HepG2 (cell line): ENCODE results near the gene GFER. TPM values are rescaled to one million over a fixed set of nuclear protein-coding genes. Genes with fewer than 3 reads are reported as not detected.

Experiments
- FOXJ3 ChIP-seq: sonication (generic); formaldehyde crosslinking; IDR thresholded peaks from 2 replicates; pipeline ENCODE4 v1.4.0; 2020; ENCODE audit warnings: missing genetic modification reagents, mild to moderate bottlenecking, borderline replicate concordance
- HNRNPH1 ChIP-seq: fragments of 200-400 bp; formaldehyde crosslinking; optimal IDR thresholded peaks from 2 replicates; pipeline ENCODE3; 2017; ENCODE audit warnings: mild to moderate bottlenecking, low read depth, low read length
- NFYC ChIP-seq: IDR thresholded peaks from 2 replicates; pipeline ENCODE4 v1.6.1; 2016; ENCODE audit warnings: missing genetic modification reagents, missing compliant biosample characterization
- RBM22 ChIP-seq: fragments of 200-400 bp; formaldehyde crosslinking; optimal IDR thresholded peaks from 2 replicates; pipeline ENCODE3; 2017; ENCODE audit warnings: mild to moderate bottlenecking, low read length, moderate library complexity
- RBM39 ChIP-seq: fragments of 200-400 bp; formaldehyde crosslinking; IDR thresholded peaks from one replicate; pipeline ENCODE4 v1.6.1; 2018; ENCODE audit warnings: antibody characterized with exemption, mild to moderate bottlenecking, low read depth, low read length; ENCODE audit not compliant: poor library complexity, severe bottlenecking
- SMAD1 ChIP-seq: sonication (generic); formaldehyde crosslinking; IDR thresholded peaks from 2 replicates; pipeline ENCODE4 v1.4.0; 2020; ENCODE audit warnings: missing genetic modification reagents, low read depth, mild to moderate bottlenecking, borderline replicate concordance
- SUZ12 ChIP-seq: fragments of 150-350 bp; IDR thresholded peaks from 2 replicates; pipeline ENCODE4 v1.6.1; 2014; ENCODE audit warnings: low read depth, low read length
- ZBTB20 ChIP-seq: sonication (generic); formaldehyde crosslinking; IDR thresholded peaks from 2 replicates; pipeline ENCODE4 v1.8.1; 2023; ENCODE audit warnings: missing genetic modification reagents, low read depth, mild to moderate bottlenecking, borderline replicate concordance
- ZFP37 ChIP-seq: sonication (generic); formaldehyde crosslinking; IDR thresholded peaks from 2 replicates; pipeline ENCODE4 v1.4.0; 2020; ENCODE audit warnings: missing genetic modification reagents, borderline replicate concordance
- ZMYM2 ChIP-seq: sonication (generic); formaldehyde crosslinking; IDR thresholded peaks from 2 replicates; pipeline ENCODE4 v1.8.0; 2022; ENCODE audit warnings: mild to moderate bottlenecking, missing genetic modification reagents
- ZNF383 ChIP-seq: sonication (generic); formaldehyde crosslinking; IDR thresholded peaks from 2 replicates; pipeline ENCODE4 v1.4.0; 2020; ENCODE audit warnings: missing genetic modification reagents, mild to moderate bottlenecking, borderline replicate concordance
- ZNF451 ChIP-seq: sonication (generic); formaldehyde crosslinking; IDR thresholded peaks from 2 replicates; pipeline ENCODE4 v1.5.0; 2020; ENCODE audit warnings: mild to moderate bottlenecking, missing genetic modification reagents
- ZNF496 ChIP-seq: sonication (generic); formaldehyde crosslinking; IDR thresholded peaks from 2 replicates; pipeline ENCODE4 v1.8.1; 2023; ENCODE audit warnings: mild to moderate bottlenecking, moderate library complexity, missing genetic modification reagents; ENCODE audit not compliant: insufficient replicate concordance
- ZNF557 ChIP-seq: sonication (generic); formaldehyde crosslinking; IDR thresholded peaks from 2 replicates; pipeline ENCODE4 v1.4.0; 2020; ENCODE audit warnings: missing genetic modification reagents
- ZNF607 ChIP-seq: sonication (generic); formaldehyde crosslinking; IDR thresholded peaks from 2 replicates; pipeline ENCODE4 v1.5.1; 2020; ENCODE audit warnings: missing genetic modification reagents, mild to moderate bottlenecking, borderline replicate concordance
- ZNF615 ChIP-seq: sonication (generic); formaldehyde crosslinking; IDR thresholded peaks from 2 replicates; pipeline ENCODE4 v1.5.0; 2020; ENCODE audit warnings: mild to moderate bottlenecking, missing genetic modification reagents, borderline replicate concordance
- polyA plus RNA-seq, 8 experiments: library from polyadenylated mRNA; depleted of rRNA in 3 of 8; stranded (reverse) in 7 of 8; unstranded in 1 of 8; fragments of >200 nt; fragmentation: Illumina TruSeq in 4 of 8; extraction: Trizol in 4 of 8; gene quantifications; 2 replicates each; pipeline versions ENCODE4 v1.2.1 to v1.2.3, GENCODE V29; 2011 to 2016; ENCODE audit warnings: low read depth in 4 of 8, missing spikeins in 1 of 8, mixed read lengths in 1 of 8; ENCODE audit not compliant: insufficient read depth in 1 of 8
- total RNA-seq, 5 experiments: library from RNA; depleted of rRNA; stranded (reverse); fragments of >200 nt; fragmentation: Illumina TruSeq; extraction: Trizol; gene quantifications; 2 replicates each; pipeline ENCODE4 v1.2.3, GENCODE V29; 2016; ENCODE audit warnings: low read depth in 1 of 5
- TF ChIP-seq, protein P1 (sequence below): sonication (generic); formaldehyde crosslinking; IDR thresholded peaks from 2 replicates; pipeline ENCODE4 v1.5.1; 2020; ENCODE audit warnings: mild to moderate bottlenecking, missing genetic modification reagents, moderate library complexity
- TF ChIP-seq, protein P2 (sequence below): sonication (generic); formaldehyde crosslinking; IDR thresholded peaks from 2 replicates; pipeline ENCODE4 v1.5.0; 2020; ENCODE audit warnings: mild to moderate bottlenecking, missing genetic modification reagents
- TF ChIP-seq, protein P3 (sequence below): sonication (generic); formaldehyde crosslinking; IDR thresholded peaks from 2 replicates; pipeline ENCODE4 v1.5.1; 2020; ENCODE audit warnings: mild to moderate bottlenecking, missing genetic modification reagents, moderate library complexity

Gene GFER
- total and polyA plus RNA-seq, 2 of the 13 experiments (the other 11 are each of a cell fraction or from before 2014, with no cell fraction given): 28.6 to 71.7 TPM

DNA sequence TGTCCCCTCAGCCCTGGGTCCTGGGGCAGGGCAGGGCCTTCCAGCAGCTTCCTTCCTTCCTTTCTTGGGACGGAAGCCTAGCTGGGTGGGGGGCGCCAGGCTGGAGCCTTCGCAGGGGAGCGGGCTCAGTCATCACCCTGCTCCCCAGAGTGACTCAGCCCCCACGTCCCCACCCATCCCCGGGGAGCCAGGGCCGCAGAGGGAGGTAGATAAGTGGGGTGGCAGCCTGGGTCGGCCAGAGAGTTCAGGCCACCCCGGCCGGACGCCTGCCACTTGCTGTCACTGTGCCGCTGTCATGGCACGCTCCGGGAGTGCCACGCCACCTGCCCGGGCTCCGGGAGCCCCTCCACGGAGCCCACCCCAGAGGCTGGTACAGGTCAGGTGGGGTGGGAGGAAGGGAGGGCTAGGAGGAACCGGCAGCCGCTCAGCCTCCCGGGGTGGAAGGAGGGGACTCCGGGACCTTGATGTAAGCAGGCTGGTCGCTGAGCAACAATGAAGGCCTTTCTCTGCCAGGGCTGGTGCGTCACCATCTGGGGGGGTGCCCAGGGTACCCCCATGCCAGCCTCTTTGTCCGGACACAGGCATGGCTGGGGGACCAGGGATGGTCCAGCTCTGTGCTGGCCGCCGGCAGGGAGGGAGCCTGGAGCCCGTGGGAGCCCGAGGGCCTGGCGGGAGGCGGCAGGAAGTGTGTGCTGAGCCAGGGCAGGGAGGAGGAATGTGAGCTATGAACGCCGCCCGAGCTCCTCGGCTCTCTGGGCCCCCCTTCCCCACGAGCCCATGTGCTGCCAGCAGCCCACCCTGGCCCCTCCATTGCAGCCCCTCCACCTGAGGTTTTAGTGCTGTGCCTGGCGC, 49.3 kb downstream of the GFER start (continued):
- TF ChIP-seq, protein P1, sequence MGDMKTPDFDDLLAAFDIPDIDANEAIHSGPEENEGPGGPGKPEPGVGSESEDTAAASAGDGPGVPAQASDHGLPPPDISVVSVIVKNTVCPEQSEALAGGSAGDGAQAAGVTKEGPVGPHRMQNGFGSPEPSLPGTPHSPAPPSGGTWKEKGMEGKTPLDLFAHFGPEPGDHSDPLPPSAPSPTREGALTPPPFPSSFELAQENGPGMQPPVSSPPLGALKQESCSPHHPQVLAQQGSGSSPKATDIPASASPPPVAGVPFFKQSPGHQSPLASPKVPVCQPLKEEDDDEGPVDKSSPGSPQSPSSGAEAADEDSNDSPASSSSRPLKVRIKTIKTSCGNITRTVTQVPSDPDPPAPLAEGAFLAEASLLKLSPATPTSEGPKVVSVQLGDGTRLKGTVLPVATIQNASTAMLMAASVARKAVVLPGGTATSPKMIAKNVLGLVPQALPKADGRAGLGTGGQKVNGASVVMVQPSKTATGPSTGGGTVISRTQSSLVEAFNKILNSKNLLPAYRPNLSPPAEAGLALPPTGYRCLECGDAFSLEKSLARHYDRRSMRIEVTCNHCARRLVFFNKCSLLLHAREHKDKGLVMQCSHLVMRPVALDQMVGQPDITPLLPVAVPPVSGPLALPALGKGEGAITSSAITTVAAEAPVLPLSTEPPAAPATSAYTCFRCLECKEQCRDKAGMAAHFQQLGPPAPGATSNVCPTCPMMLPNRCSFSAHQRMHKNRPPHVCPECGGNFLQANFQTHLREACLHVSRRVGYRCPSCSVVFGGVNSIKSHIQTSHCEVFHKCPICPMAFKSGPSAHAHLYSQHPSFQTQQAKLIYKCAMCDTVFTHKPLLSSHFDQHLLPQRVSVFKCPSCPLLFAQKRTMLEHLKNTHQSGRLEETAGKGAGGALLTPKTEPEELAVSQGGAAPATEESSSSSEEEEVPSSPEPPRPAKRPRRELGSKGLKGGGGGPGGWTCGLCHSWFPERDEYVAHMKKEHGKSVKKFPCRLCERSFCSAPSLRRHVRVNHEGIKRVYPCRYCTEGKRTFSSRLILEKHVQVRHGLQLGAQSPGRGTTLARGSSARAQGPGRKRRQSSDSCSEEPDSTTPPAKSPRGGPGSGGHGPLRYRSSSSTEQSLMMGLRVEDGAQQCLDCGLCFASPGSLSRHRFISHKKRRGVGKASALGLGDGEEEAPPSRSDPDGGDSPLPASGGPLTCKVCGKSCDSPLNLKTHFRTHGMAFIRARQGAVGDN: peak; percentile 91
- TF ChIP-seq FOXJ3: no peak
- TF ChIP-seq ZNF496 (CRISPR knock-in tag): no peak
- TF ChIP-seq SUZ12: no peak
- TF ChIP-seq ZNF615: no peak
- no peak for TF ChIP-seq ZMYM2
- no peak for TF ChIP-seq RBM22
- TF ChIP-seq ZFP37 (CRISPR knock-in tag): no peak
- TF ChIP-seq, protein P2, sequence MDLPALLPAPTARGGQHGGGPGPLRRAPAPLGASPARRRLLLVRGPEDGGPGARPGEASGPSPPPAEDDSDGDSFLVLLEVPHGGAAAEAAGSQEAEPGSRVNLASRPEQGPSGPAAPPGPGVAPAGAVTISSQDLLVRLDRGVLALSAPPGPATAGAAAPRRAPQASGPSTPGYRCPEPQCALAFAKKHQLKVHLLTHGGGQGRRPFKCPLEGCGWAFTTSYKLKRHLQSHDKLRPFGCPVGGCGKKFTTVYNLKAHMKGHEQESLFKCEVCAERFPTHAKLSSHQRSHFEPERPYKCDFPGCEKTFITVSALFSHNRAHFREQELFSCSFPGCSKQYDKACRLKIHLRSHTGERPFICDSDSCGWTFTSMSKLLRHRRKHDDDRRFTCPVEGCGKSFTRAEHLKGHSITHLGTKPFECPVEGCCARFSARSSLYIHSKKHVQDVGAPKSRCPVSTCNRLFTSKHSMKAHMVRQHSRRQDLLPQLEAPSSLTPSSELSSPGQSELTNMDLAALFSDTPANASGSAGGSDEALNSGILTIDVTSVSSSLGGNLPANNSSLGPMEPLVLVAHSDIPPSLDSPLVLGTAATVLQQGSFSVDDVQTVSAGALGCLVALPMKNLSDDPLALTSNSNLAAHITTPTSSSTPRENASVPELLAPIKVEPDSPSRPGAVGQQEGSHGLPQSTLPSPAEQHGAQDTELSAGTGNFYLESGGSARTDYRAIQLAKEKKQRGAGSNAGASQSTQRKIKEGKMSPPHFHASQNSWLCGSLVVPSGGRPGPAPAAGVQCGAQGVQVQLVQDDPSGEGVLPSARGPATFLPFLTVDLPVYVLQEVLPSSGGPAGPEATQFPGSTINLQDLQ: no peak
- TF ChIP-seq ZNF607: 0 out of 2 replicates have a peak, but pooled peaks have one; percentile 41
- TF ChIP-seq ZBTB20 (CRISPR knock-in tag): no peak
- TF ChIP-seq RBM39: peak; percentile 63
- TF ChIP-seq HNRNPH1: no peak
- TF ChIP-seq, protein P3, sequence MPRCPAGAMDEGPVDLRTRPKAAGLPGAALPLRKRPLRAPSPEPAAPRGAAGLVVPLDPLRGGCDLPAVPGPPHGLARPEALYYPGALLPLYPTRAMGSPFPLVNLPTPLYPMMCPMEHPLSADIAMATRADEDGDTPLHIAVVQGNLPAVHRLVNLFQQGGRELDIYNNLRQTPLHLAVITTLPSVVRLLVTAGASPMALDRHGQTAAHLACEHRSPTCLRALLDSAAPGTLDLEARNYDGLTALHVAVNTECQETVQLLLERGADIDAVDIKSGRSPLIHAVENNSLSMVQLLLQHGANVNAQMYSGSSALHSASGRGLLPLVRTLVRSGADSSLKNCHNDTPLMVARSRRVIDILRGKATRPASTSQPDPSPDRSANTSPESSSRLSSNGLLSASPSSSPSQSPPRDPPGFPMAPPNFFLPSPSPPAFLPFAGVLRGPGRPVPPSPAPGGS (CRISPR knock-in tag): no peak
- TF ChIP-seq ZNF451: no peak
- no peak for TF ChIP-seq SMAD1 (CRISPR knock-in tag)
- TF ChIP-seq NFYC (CRISPR knock-in tag): no peak
- no peak for TF ChIP-seq ZNF557 (CRISPR knock-in tag)
- TF ChIP-seq ZNF383: no peak
